Measurements from ENCODE around the gene GAL3ST1.
A peak's percentile ranks its signal among the peaks of the same experiment; 100 is the strongest.

GRCh38 chr22:30574095-30574981, at the start of gene GAL3ST1:
- TF ChIP-seq, protein P1, sequence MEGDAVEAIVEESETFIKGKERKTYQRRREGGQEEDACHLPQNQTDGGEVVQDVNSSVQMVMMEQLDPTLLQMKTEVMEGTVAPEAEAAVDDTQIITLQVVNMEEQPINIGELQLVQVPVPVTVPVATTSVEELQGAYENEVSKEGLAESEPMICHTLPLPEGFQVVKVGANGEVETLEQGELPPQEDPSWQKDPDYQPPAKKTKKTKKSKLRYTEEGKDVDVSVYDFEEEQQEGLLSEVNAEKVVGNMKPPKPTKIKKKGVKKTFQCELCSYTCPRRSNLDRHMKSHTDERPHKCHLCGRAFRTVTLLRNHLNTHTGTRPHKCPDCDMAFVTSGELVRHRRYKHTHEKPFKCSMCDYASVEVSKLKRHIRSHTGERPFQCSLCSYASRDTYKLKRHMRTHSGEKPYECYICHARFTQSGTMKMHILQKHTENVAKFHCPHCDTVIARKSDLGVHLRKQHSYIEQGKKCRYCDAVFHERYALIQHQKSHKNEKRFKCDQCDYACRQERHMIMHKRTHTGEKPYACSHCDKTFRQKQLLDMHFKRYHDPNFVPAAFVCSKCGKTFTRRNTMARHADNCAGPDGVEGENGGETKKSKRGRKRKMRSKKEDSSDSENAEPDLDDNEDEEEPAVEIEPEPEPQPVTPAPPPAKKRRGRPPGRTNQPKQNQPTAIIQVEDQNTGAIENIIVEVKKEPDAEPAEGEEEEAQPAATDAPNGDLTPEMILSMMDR (IDR thresholded peaks at IDR 0.05): no peak
- peak; percentile 27 for TF ChIP-seq EZH2 (IDR thresholded peaks at IDR 0.05)

All from neural progenitor cell (in vitro differentiated cells).